HEK293T (cell line): ENCODE measurements around the gene LGALS7.
A peak's percentile ranks its signal among the peaks of the same experiment; 100 is the strongest.
"Not testable (repeated sequence)": the region's sequence is repeated elsewhere in the genome, so short reads cannot be mapped to it uniquely, and the experiment has no call there.

Experiments
- CTCF ChIA-PET: fragments of 350-600 bp; formaldehyde crosslinking; extraction: SDS; loops from one replicate; lab custom pipeline; 2021; ENCODE audit warnings: antibody characterized with exemption, inconsistent platforms; lab: Yijun Ruan, JAX
- POLR2A ChIA-PET: fragments of 350-600 bp; formaldehyde crosslinking; extraction: SDS; loops from one replicate; lab custom pipeline; 2020; ENCODE audit warnings: antibody characterized with exemption, inconsistent platforms; lab: Yijun Ruan, JAX
- DNase-seq: peaks from one replicate; pipeline ENCODE4 v3.0.0; 2012; ENCODE audit warnings: mixed read lengths; ENCODE audit errors: extremely low spot score
- ARNT ChIP-seq: fragments of 450-650 bp; IDR thresholded peaks from 2 replicates; pipeline ENCODE4 v1.6.1; 2017; ENCODE audit warnings: mild to moderate bottlenecking
- BHLHE40 ChIP-seq: fragments of 450-650 bp; IDR thresholded peaks from 2 replicates; pipeline ENCODE4 v1.6.1; 2016; ENCODE audit warnings: mild to moderate bottlenecking, moderate library complexity, borderline replicate concordance
- CTBP1 ChIP-seq: fragments of 450-650 bp; IDR thresholded peaks from 2 replicates; pipeline ENCODE4 v1.6.1; 2016; ENCODE audit warnings: borderline replicate concordance
- ELF4 ChIP-seq: fragments of 450-650 bp; IDR thresholded peaks from 2 replicates; pipeline ENCODE4 v1.6.1; 2017; ENCODE audit warnings: antibody characterized with exemption
- FOXA1 ChIP-seq: fragments of 450-650 bp; IDR thresholded peaks from 2 replicates; pipeline ENCODE4 v1.6.1; 2016; ENCODE audit warnings: mild to moderate bottlenecking
- FOXK2 ChIP-seq: fragments of 450-650 bp; IDR thresholded peaks from 2 replicates; pipeline ENCODE4 v1.6.1; 2016; ENCODE audit warnings: mild to moderate bottlenecking
- FOXM1 ChIP-seq: fragments of 450-650 bp; IDR thresholded peaks from 2 replicates; pipeline ENCODE4 v1.6.1; 2017; ENCODE audit warnings: mild to moderate bottlenecking, borderline replicate concordance
- HDGF ChIP-seq: fragments of 450-650 bp; IDR thresholded peaks from 2 replicates; pipeline ENCODE4 v1.6.1; 2017; ENCODE audit warnings: antibody characterized with exemption, borderline replicate concordance
- L3MBTL2 ChIP-seq: fragments of 450-650 bp; conservative IDR thresholded peaks from 2 replicates; pipeline ENCODE4 v1.6.1; 2016; ENCODE audit warnings: mild to moderate bottlenecking
- LEF1 ChIP-seq: fragments of 450-650 bp; IDR thresholded peaks from 2 replicates; pipeline ENCODE4 v1.6.1; 2017; ENCODE audit warnings: mild to moderate bottlenecking, borderline replicate concordance
- NFRKB ChIP-seq: fragments of 450-650 bp; IDR thresholded peaks from 2 replicates; pipeline ENCODE4 v1.6.1; 2016; ENCODE audit warnings: mild to moderate bottlenecking, moderate library complexity
- PKNOX1 ChIP-seq: fragments of 450-650 bp; IDR thresholded peaks from 2 replicates; pipeline ENCODE4 v1.6.1; 2016
- SP1 ChIP-seq: fragments of 450-650 bp; IDR thresholded peaks from 2 replicates; pipeline ENCODE4 v1.6.1; 2017
- SUZ12 ChIP-seq: fragments of 450-650 bp; IDR thresholded peaks from 2 replicates; pipeline ENCODE4 v1.6.1; 2016; ENCODE audit warnings: mild to moderate bottlenecking
- TARDBP ChIP-seq: fragments of 450-650 bp; IDR thresholded peaks from 2 replicates; pipeline ENCODE4 v1.6.1; 2016
- ZNF384 ChIP-seq: fragments of 450-650 bp; IDR thresholded peaks from 2 replicates; pipeline ENCODE4 v1.6.1; 2016

LGALS7 gene

GRCh38 chr19:38795549-38795948 lies 22.2 kb upstream of the LGALS7 start:
- ChIA-PET CTCF (no interaction called here), POLR2A (no interaction called here)
- no peak for TF ChIP-seq PKNOX1
- no peak for TF ChIP-seq LEF1
- TF ChIP-seq TARDBP, result no peak
- no peak for TF ChIP-seq FOXA1
- no peak for TF ChIP-seq NFRKB
- no peak for TF ChIP-seq SP1
- no peak for TF ChIP-seq CTBP1
- no peak for TF ChIP-seq L3MBTL2
- no peak for TF ChIP-seq SUZ12
- TF ChIP-seq ARNT, result no peak
- TF ChIP-seq FOXM1, result no peak
- TF ChIP-seq HDGF, result no peak
- no peak for TF ChIP-seq BHLHE40
- TF ChIP-seq FOXK2, result no peak
- no peak for TF ChIP-seq ELF4
- no peak for DNase-seq

DNA sequence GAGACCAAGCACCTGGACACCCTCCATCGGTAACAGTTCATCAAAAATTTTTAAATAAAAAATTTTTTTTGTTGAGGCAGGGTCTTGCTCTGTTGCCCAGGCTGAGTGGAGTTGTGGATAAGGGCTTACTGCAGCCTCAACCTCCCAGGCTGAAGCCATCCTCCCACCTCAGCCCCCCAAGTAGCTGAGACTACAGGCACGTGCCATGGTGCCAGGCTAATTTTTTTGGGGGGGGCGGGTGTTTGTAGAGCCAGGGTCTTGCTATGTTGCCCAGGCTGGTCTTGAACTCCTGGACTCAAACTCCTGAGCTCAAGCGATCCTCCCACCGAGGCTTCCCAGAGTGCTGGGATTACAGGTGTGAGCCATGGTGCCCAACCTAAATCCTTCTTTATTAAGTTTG lies 20.4 kb upstream of the LGALS7 start:
- TF ChIP-seq ARNT, result no peak
- no peak for TF ChIP-seq FOXA1
- no peak for TF ChIP-seq FOXK2
- no peak for TF ChIP-seq ELF4
- no peak for TF ChIP-seq FOXM1
- no peak for TF ChIP-seq HDGF
- no peak for TF ChIP-seq L3MBTL2
- no peak for TF ChIP-seq ZNF384
- no peak for TF ChIP-seq PKNOX1
- TF ChIP-seq SUZ12, result no peak
- no peak for TF ChIP-seq CTBP1
- TF ChIP-seq LEF1, result no peak
- no peak for TF ChIP-seq TARDBP
- TF ChIP-seq SP1, result no peak
- TF ChIP-seq NFRKB, result no peak
- TF ChIP-seq BHLHE40, result no peak
- DNase-seq, result no peak
- ChIA-PET CTCF (no interaction called here), POLR2A (no interaction called here)

- DNase-seq, result no peak
- CTCF ChIA-PET, result no interaction called here
- TF ChIP-seq ELF4, result no peak
- TF ChIP-seq ARNT, result no peak
- TF ChIP-seq NFRKB, result no peak
- TF ChIP-seq BHLHE40, result no peak
- peak; percentile 28; the same call in 1 of the 2 replicates for TF ChIP-seq PKNOX1
- TF ChIP-seq FOXM1, result no peak
- no peak for TF ChIP-seq ZNF384
- POLR2A ChIA-PET, result no interaction called here
Observed at GRCh38 chr19:38793177-38793576, 19.9 kb upstream of the LGALS7 start.

DNA sequence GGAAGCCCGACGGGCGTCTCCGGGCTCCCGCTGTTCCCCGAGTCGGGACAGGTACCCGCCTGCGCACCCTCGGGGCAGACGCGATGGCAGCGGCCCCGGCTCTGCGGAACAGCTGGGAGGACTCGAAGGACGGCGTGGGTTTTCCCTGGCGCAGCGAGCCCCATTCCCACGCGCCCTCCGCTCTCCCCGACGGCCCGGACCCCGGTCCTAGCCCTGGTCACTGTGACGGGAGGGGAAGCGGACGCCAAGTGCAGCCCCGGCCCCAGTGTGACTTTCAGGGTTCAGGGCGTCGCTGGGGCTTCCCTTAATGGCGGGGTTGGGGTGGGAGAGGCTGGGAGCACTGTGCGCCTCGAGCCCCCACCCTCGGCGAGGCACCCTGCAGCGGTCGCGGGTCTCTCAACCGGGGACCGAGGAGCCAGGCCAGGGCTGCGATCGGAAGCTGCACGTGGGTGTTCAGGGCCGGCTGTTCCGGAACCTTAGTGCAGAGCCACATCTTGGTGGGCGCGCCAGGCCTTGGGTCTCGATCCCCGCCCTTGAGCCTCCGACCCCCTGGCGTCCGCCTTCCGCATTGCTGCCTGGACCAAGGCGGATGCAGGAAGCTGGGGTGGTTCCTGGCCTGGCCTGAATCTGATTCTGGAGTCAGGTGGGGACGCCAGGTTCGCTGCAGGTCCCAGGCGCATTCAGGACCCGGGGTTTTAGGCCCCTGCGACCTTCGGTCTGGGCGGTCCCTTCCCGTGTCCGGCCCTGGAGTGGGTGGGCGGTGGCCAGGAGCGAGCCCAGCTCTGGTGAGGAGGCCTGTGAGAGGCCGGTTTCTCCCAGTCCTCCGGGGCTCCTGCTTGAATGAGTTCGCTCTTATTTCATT lies 19.2 kb upstream of the LGALS7 start:
- no peak for TF ChIP-seq ZNF384
- DNase-seq, result no peak
- ChIA-PET POLR2A (no interaction called here), CTCF (no interaction called here)

DNA sequence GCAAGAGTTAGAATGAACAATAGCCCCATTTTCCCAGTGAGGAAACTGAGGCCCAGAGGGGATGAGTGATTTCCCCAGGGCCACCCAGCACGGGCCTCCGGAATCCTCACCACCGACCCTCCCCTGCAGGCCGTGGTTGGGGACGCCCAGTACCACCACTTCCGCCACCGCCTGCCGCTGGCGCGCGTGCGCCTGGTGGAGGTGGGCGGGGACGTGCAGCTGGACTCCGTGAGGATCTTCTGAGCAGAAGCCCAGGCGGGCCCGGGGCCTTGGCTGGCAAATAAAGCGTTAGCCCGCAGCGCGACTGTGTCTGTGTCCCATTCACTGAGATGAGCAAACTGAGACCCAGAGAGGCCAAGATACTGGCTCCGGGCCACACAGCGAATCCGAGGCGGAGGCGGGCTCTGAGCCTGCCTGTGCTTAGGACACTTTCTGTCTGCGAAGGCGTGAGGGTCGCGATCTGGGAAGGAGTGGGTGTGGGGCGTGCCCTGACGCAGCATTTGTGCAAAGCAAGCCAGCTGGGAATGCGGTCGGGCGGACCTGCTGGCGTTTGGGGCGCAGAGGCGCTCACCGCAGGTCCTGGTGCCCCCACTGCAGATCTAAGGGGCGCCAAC lies 18.2 kb upstream of the LGALS7 start:
- CTCF ChIA-PET, DNase-seq, POLR2A ChIA-PET: not testable (repeated sequence)

DNA sequence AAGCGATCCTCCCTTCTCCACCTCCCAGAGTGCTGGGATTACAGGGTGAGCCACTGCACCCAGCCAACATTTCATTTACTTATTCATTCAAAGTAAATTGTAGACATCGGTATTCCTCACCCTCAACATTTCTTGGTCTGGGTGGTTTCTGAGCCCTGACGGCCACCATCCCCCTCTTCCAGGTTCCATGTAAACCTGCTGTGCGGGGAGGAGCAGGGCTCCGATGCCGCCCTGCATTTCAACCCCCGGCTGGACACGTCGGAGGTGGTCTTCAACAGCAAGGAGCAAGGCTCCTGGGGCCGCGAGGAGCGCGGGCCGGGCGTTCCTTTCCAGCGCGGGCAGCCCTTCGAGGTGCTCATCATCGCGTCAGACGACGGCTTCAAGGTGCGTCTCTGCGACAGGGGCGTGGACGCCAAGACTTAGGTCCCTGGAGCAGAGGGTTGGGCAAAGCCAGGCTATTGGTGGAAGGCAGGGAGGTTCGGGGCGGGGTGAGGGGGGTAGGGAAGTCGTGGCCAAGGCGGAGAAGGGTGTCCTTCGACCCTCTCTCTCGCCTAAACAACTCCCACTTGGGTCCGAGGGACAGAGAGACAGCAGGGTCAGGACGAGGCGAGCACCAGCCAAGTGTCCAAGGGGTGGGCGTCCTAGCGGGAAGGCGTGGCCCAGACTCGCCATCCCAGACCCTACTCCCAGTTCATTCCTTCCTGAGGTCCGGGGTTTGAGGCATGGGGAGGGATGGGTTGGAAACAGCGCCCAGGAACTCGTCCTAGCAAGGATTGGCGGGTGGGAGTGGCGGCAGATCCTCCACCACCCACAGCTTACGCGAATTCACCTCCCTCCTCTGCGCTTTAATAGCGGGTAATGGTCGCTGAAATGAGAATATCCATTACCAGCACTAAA lies 17.4 kb upstream of the LGALS7 start:
- POLR2A ChIA-PET, CTCF ChIA-PET, DNase-seq: not testable (repeated sequence)
